ENCODE measurements around the gene SRR.
"Not testable (repeated sequence)": the region's sequence is repeated elsewhere in the genome, so short reads cannot be mapped to it uniquely, and the experiment has no call there.

The SRR gene

GRCh38 chr17:2303204-2304188 lies at the start of gene SRR, which contains the start of gene SMG6:
TSS of gene SRR (plus strand) at chr17:2303950. CDS start at chr17:2315561, 11,611 bp downstream.
TSS of gene SMG6 (minus strand) at chr17:2303785. CDS start at chr17:2303720, 65 bp downstream.
- Mint-ChIP-seq H3K27me3 (no peaks in the 10 kb centered on the region), H3K4me1 (ENCODE audit: low read depth) (peaks cover 45% of the 10 kb centered on the region), H3K27ac (peak within 1 kb of the TSS; percentile 89), H3K4me3 (peak within 1 kb of the TSS; percentile 95), H3K9me3 (ENCODE audit: low read depth) (no peaks in the 10 kb centered on the region), H3K36me3 (peaks cover 13% of the 10 kb centered on the region)

GRCh38 chr17:2258830-2259229 lies 44.9 kb upstream of the SRR start:
- not testable (repeated sequence) for H3K9me3 Mint-ChIP-seq (ENCODE audit: low read depth); H3K27me3 Mint-ChIP-seq
- H3K4me3 Mint-ChIP-seq = peak overlapping the region; percentile 79
- H3K27ac Mint-ChIP-seq = peak overlapping the region; percentile 99
- peaks cover 71% of the 10 kb centered on the region for H3K4me1 Mint-ChIP-seq (ENCODE audit: low read depth)
- H3K36me3 Mint-ChIP-seq = peaks cover 20% of the 10 kb centered on the region

- Mint-ChIP-seq H3K27me3 (no peaks in the 10 kb centered on the region), H3K4me1 (ENCODE audit: low read depth) (peaks cover 71% of the 10 kb centered on the region), H3K36me3 (peaks cover 16% of the 10 kb centered on the region), H3K4me3 (peak overlapping the region; percentile 79), H3K27ac (peak overlapping the region; percentile 99), H3K9me3 (ENCODE audit: low read depth) (no peaks in the 10 kb centered on the region)
These were observed 43.8 kb upstream of the SRR start for GRCh38 chr17:2259769-2260536.

- Mint-ChIP-seq H3K36me3 (peaks cover 16% of the 10 kb centered on the region), H3K4me3 (peak overlapping the region; percentile 78), H3K27me3 (no peaks in the 10 kb centered on the region), H3K27ac (peak overlapping the region; percentile 98), H3K4me1 (ENCODE audit: low read depth) (peaks cover 91% of the 10 kb centered on the region), H3K9me3 (ENCODE audit: low read depth) (no peaks in the 10 kb centered on the region)
These were observed 41.6 kb upstream of the SRR start for GRCh38 chr17:2262135-2262587.

- H3K36me3 Mint-ChIP-seq = peaks cover 19% of the 10 kb centered on the region
- H3K27me3 Mint-ChIP-seq = no peaks in the 10 kb centered on the region
- H3K4me1 Mint-ChIP-seq (ENCODE audit: low read depth) = peaks cover 91% of the 10 kb centered on the region
These were observed 40.3 kb upstream of the SRR start for GRCh38 chr17:2263183-2264066.

GRCh38 chr17:2264067-2264860 lies 39.5 kb upstream of the SRR start:
- H3K9me3 Mint-ChIP-seq (ENCODE audit: low read depth) = no peaks in the 10 kb centered on the region
- H3K27ac Mint-ChIP-seq = peak overlapping the region; percentile 98
- peaks cover 83% of the 10 kb centered on the region for H3K4me1 Mint-ChIP-seq (ENCODE audit: low read depth)
- H3K4me3 Mint-ChIP-seq = peak overlapping the region; percentile 78
- peaks cover 19% of the 10 kb centered on the region for H3K36me3 Mint-ChIP-seq
- no peaks in the 10 kb centered on the region for H3K27me3 Mint-ChIP-seq

More at GRCh38 chr17:2263183-2264066, 40.3 kb upstream of the SRR start:
- Mint-ChIP-seq H3K9me3 (ENCODE audit: low read depth) (no peaks in the 10 kb centered on the region), H3K4me3 (peak overlapping the region; percentile 78), H3K27ac (peak overlapping the region; percentile 98)

GRCh38 chr17:2265166-2265565 lies 38.6 kb upstream of the SRR start:
- H3K27me3 Mint-ChIP-seq; H3K9me3 Mint-ChIP-seq (ENCODE audit: low read depth): not testable (repeated sequence)
- peaks cover 83% of the 10 kb centered on the region for H3K4me1 Mint-ChIP-seq (ENCODE audit: low read depth)
- H3K36me3 Mint-ChIP-seq = peaks cover 17% of the 10 kb centered on the region
- peak overlapping the region; percentile 98 for H3K27ac Mint-ChIP-seq
- peak overlapping the region; percentile 78 for H3K4me3 Mint-ChIP-seq

GRCh38 chr17:2266045-2266864 lies 37.5 kb upstream of the SRR start:
- peaks cover 83% of the 10 kb centered on the region for H3K4me1 Mint-ChIP-seq (ENCODE audit: low read depth)
- H3K9me3 Mint-ChIP-seq (ENCODE audit: low read depth) = no peaks in the 10 kb centered on the region
- peaks cover 21% of the 10 kb centered on the region for H3K36me3 Mint-ChIP-seq
- no peaks in the 10 kb centered on the region for H3K27me3 Mint-ChIP-seq
- peak overlapping the region; percentile 78 for H3K4me3 Mint-ChIP-seq
- peak overlapping the region; percentile 98 for H3K27ac Mint-ChIP-seq

GRCh38 chr17:2266865-2267228 lies 36.9 kb upstream of the SRR start:
- Mint-ChIP-seq H3K27me3 (no peaks in the 10 kb centered on the region), H3K36me3 (peaks cover 18% of the 10 kb centered on the region), H3K27ac (peak overlapping the region; percentile 98), H3K4me1 (ENCODE audit: low read depth) (peaks cover 80% of the 10 kb centered on the region), H3K9me3 (ENCODE audit: low read depth) (no peaks in the 10 kb centered on the region), H3K4me3 (peak overlapping the region; percentile 78)

GRCh38 chr17:2267354-2267753 lies 36.4 kb upstream of the SRR start:
- Mint-ChIP-seq H3K4me1 (ENCODE audit: low read depth) (peaks cover 80% of the 10 kb centered on the region), H3K27ac (peak overlapping the region; percentile 98), H3K4me3 (peak overlapping the region; percentile 78), H3K9me3 (ENCODE audit: low read depth) (no peaks in the 10 kb centered on the region), H3K27me3 (no peaks in the 10 kb centered on the region), H3K36me3 (peaks cover 19% of the 10 kb centered on the region)

- Mint-ChIP-seq H3K27ac (peak overlapping the region; percentile 97), H3K4me1 (ENCODE audit: low read depth) (peaks cover 61% of the 10 kb centered on the region), H3K27me3 (no peaks in the 10 kb centered on the region), H3K9me3 (ENCODE audit: low read depth) (no peaks in the 10 kb centered on the region), H3K36me3 (peaks cover 26% of the 10 kb centered on the region), H3K4me3 (peak overlapping the region; percentile 77)
These were observed 31.6 kb upstream of the SRR start for GRCh38 chr17:2271985-2272702.

DNA sequence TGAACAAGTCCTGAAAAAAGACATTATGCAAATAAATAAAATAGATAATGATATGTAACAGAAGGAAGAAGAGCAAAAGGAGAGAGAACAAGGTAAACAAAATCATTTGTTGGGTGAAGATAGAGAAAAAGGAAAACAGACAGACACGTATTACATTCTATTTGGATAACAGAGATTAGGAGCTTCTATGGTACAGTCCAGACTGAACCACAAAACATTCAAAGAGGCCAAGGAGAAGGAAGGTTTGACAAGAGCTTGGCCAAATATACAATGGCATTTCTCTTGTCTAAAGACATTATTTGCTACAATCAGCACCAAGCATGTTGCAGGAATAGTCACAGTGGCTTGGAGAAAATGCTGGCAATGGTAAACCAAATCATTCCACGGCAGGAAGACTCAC lies 29.3 kb upstream of the SRR start:
- Mint-ChIP-seq H3K9me3 (ENCODE audit: low read depth) (no peaks in the 10 kb centered on the region), H3K36me3 (peaks cover 29% of the 10 kb centered on the region), H3K4me1 (ENCODE audit: low read depth) (peaks cover 57% of the 10 kb centered on the region), H3K27ac (peak overlapping the region; percentile 17), H3K4me3 (no peak overlapping the region), H3K27me3 (no peaks in the 10 kb centered on the region)
